ENCODE measurements around the gene AUNIP.

Gene AUNIP

GRCh38 chr1:25799352-25799934, 59.8 kb downstream of the AUNIP start (continued):
- TF ChIP-seq PRDM6 (tag by site-specific recombination; IDR thresholded peaks at IDR 0.05) (no peak), HIC1 (tag by site-specific recombination; IDR thresholded peaks at IDR 0.05) (no peak), ZEB2 (tag by site-specific recombination; IDR thresholded peaks at IDR 0.05) (0 out of 2 replicates have a peak, but pooled peaks have one; percentile 45), KLF7 (tag by site-specific recombination; IDR thresholded peaks at IDR 0.05; ENCODE audit: borderline replicate concordance) (peak; percentile 22; the same call in 1 of the 2 replicates), PRDM10 (tag by site-specific recombination; IDR thresholded peaks at IDR 0.05) (peak; percentile 19; the same call in 1 of the 2 replicates), HOXA7 (CRISPR knock-in tag; IDR thresholded peaks at IDR 0.05; ENCODE audit: borderline replicate concordance) (no peak), ZNF830 (tag by site-specific recombination; IDR thresholded peaks at IDR 0.05; ENCODE audit: low read depth) (no peak), SP7 (tag by site-specific recombination; IDR thresholded peaks at IDR 0.05) (peak; percentile 40; the same call in 1 of the 2 replicates), ZBTB20 (tag by site-specific recombination; IDR thresholded peaks at IDR 0.05) (peak; percentile 60; the same call in 1 of the 2 replicates), ZNF112 (tag by site-specific recombination; IDR thresholded peaks at IDR 0.05) (no peak)

- Histone ChIP-seq H3K36me3 (ENCODE audit: control insufficient read depth in 2 of 2, insufficient read depth in 1 of 2, low read length in 2 of 2) (peaks cover 3 to 11% of the 10 kb centered on the region in 2 experiments; a peak in 2 of 3 replicates), H3K27ac (ENCODE audit: extremely low read depth, low read depth, low read length) (no peak overlapping the region), H3K4me1 (ENCODE audit: control insufficient read depth, insufficient read depth, low read length) (peaks cover 2% of the 10 kb centered on the region; the same call in 1 of the 2 replicates), H3K4me3 (ENCODE audit: low read depth, low read length) (no peak overlapping the region), H3K9me3 (ENCODE audit: control insufficient read depth, insufficient read depth, low read depth, low read length) (no peaks in the 10 kb centered on the region)
- ChIA-PET CTCF (interaction anchor here (0.6 to 3.9 kb wide), 38 partner anchors 8 to 566 kb away, joined by 3 to 32 read pairs (median 4); partner anchors contain the start of genes MTFR1L and SYF2), POLR2A (interaction anchor here (1.0 to 3.1 kb wide), 2 partner anchors 11 to 551 kb away, joined by 3 to 14 read pairs; partner anchors contain the start of gene RSRP1)
- no peak for TF ChIP-seq ZNF2 (tag by site-specific recombination; IDR thresholded peaks at IDR 0.05)
- no peak for TF ChIP-seq SETDB1 (IDR thresholded peaks at IDR 0.05; ENCODE audit: insufficient read length, low read length)
- TF ChIP-seq TRIM28 (IDR thresholded peaks at IDR 0.05; ENCODE audit: borderline replicate concordance, low read length): no peak
- no peak for TF ChIP-seq ZNF302 (tag by site-specific recombination; IDR thresholded peaks at IDR 0.05; ENCODE audit: low read depth)
- TF ChIP-seq ZNF549 (tag by site-specific recombination; IDR thresholded peaks at IDR 0.05): no peak
- no peak for TF ChIP-seq ZBTB6 (tag by site-specific recombination; IDR thresholded peaks at IDR 0.05)
- no peak for TF ChIP-seq GLIS2 (tag by site-specific recombination; IDR thresholded peaks at IDR 0.05)
- TF ChIP-seq BCL6B (tag by site-specific recombination; IDR thresholded peaks at IDR 0.05): no peak
- no peak for TF ChIP-seq ZSCAN30 (tag by site-specific recombination; IDR thresholded peaks at IDR 0.05)
- no peak for TF ChIP-seq ZNF112 (tag by site-specific recombination; IDR thresholded peaks at IDR 0.05)
- TF ChIP-seq ZNF121 (tag by site-specific recombination; IDR thresholded peaks at IDR 0.05): no peak
- TF ChIP-seq ZNF398 (tag by site-specific recombination; IDR thresholded peaks at IDR 0.05): no peak
Measured at GRCh38 chr1:25798666-25799351, 60.4 kb downstream of the AUNIP start.
